Progenitor cell of endocrine pancreas (in vitro differentiated cells): ENCODE results near the gene SLC1A7. TPM values are rescaled to one million over a fixed set of nuclear protein-coding genes. Genes with fewer than 3 reads are reported as not detected.

Source experiments
- DNase-seq: peaks from one replicate; pipeline ENCODE4 v3.0.0; 2021; ENCODE audit warnings: low spot score; ENCODE audit not compliant: unreplicated experiment
- H3K27ac Mint-ChIP-seq: 2 replicates; pipeline ENCODE4 v1.8.0; 2021; ENCODE audit warnings: mild to moderate bottlenecking, moderate library complexity, mixed read lengths
- H3K27me3 Mint-ChIP-seq: 2 replicates; pipeline ENCODE4 v1.8.0; 2021; ENCODE audit warnings: mixed read lengths
- H3K36me3 Mint-ChIP-seq: 2 replicates; pipeline ENCODE4 v1.8.0; 2022; ENCODE audit warnings: mixed read lengths; ENCODE audit not compliant: insufficient read depth
- H3K4me1 Mint-ChIP-seq: 2 replicates; pipeline ENCODE4 v1.8.0; 2021; ENCODE audit warnings: low read depth, mixed read lengths
- H3K4me3 Mint-ChIP-seq: 2 replicates; pipeline ENCODE4 v1.8.0; 2021; ENCODE audit warnings: low read depth, mild to moderate bottlenecking, moderate library complexity, mixed read lengths
- H3K9me3 Mint-ChIP-seq: 2 replicates; pipeline ENCODE4 v1.8.0; 2021; ENCODE audit warnings: low read depth, mixed read lengths
- CTCF ChIP-seq: fragments of 200-600 bp; sonication (generic); IDR thresholded peaks from one replicate; pipeline ENCODE4 v1.5.0; 2021; ENCODE audit warnings: antibody characterized with exemption, mild to moderate bottlenecking; ENCODE audit not compliant: unreplicated experiment
- total RNA-seq: library from RNA; stranded (reverse); gene quantifications from 2 replicates; pipeline ENCODE4 v1.2.1, GENCODE V29; 2021

SLC1A7 gene
- total RNA-seq, 1 donor from 2014 or later: not detected

GRCh38 chr1:53126495-53126894, 15.9 kb downstream of the SLC1A7 start:
- TF ChIP-seq CTCF: no peak
- Mint-ChIP-seq H3K27ac (no peak overlapping the region), H3K4me3 (no peak overlapping the region), H3K27me3 (peaks cover 81% of the 10 kb centered on the region), H3K36me3 (peaks cover 2% of the 10 kb centered on the region), H3K4me1 (peaks cover 4% of the 10 kb centered on the region), H3K9me3 (no peaks in the 10 kb centered on the region)
- no peak for DNase-seq

GRCh38 chr1:53125623-53126360, 16.6 kb downstream of the SLC1A7 start:
- H3K36me3 Mint-ChIP-seq: peaks cover 2% of the 10 kb centered on the region
- H3K4me3 Mint-ChIP-seq: no peak overlapping the region
- H3K9me3 Mint-ChIP-seq: no peaks in the 10 kb centered on the region
- no peak for TF ChIP-seq CTCF
- DNase-seq: no peak
- peaks cover 81% of the 10 kb centered on the region for H3K27me3 Mint-ChIP-seq
- no peak overlapping the region for H3K27ac Mint-ChIP-seq
- H3K4me1 Mint-ChIP-seq: peaks cover 10% of the 10 kb centered on the region

GRCh38 chr1:53125122-53125521, 17.3 kb downstream of the SLC1A7 start:
- no peak overlapping the region for H3K4me3 Mint-ChIP-seq
- no peak overlapping the region for H3K27ac Mint-ChIP-seq
- H3K4me1 Mint-ChIP-seq: peaks cover 11% of the 10 kb centered on the region

GRCh38 chr1:53123453-53124140, 18.8 kb downstream of the SLC1A7 start:
- TF ChIP-seq CTCF: no peak
- DNase-seq: no peak
- Mint-ChIP-seq H3K27ac (no peak overlapping the region), H3K36me3 (no peaks in the 10 kb centered on the region), H3K9me3 (no peaks in the 10 kb centered on the region), H3K4me3 (no peak overlapping the region), H3K27me3 (peaks cover 88% of the 10 kb centered on the region), H3K4me1 (peaks cover 12% of the 10 kb centered on the region)

More at GRCh38 chr1:53125122-53125521, 17.3 kb downstream of the SLC1A7 start:
- TF ChIP-seq CTCF: no peak
- no peak for DNase-seq
- Mint-ChIP-seq H3K27me3 (peaks cover 83% of the 10 kb centered on the region), H3K36me3 (peaks cover 2% of the 10 kb centered on the region), H3K9me3 (no peaks in the 10 kb centered on the region)

- Mint-ChIP-seq H3K27me3 (peaks cover 86% of the 10 kb centered on the region), H3K36me3 (no peaks in the 10 kb centered on the region), H3K9me3 (no peaks in the 10 kb centered on the region), H3K27ac (no peak overlapping the region), H3K4me1 (peaks cover 12% of the 10 kb centered on the region), H3K4me3 (no peak overlapping the region)
- no peak for TF ChIP-seq CTCF
- DNase-seq: no peak
These were observed 19.5 kb downstream of the SLC1A7 start for GRCh38 chr1:53122961-53123413.
